Measurements from ENCODE around the gene PAX7.

DNA sequence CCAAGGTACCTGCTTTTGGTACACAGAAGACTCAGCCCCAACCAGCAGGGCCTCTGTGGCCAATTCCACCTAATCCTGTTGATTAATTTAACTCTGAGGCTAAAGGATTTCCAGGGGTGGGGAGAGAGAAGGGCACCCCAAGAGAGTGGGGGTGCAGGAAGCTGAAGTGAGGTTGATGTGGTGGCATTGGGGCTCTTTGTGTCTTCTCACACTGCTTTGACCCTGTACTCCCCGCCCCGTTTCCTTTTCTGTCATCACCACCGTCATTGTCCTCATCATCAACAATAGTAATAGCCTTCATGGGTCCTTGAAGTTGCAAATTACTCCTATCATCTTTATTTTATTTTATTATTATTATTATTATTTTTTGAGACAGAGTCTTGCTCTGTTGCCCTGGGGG lies 55.9 kb downstream of the PAX7 start:
- TF ChIP-seq, protein P1, sequence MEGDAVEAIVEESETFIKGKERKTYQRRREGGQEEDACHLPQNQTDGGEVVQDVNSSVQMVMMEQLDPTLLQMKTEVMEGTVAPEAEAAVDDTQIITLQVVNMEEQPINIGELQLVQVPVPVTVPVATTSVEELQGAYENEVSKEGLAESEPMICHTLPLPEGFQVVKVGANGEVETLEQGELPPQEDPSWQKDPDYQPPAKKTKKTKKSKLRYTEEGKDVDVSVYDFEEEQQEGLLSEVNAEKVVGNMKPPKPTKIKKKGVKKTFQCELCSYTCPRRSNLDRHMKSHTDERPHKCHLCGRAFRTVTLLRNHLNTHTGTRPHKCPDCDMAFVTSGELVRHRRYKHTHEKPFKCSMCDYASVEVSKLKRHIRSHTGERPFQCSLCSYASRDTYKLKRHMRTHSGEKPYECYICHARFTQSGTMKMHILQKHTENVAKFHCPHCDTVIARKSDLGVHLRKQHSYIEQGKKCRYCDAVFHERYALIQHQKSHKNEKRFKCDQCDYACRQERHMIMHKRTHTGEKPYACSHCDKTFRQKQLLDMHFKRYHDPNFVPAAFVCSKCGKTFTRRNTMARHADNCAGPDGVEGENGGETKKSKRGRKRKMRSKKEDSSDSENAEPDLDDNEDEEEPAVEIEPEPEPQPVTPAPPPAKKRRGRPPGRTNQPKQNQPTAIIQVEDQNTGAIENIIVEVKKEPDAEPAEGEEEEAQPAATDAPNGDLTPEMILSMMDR (IDR thresholded peaks at IDR 0.05): no peak
- TF ChIP-seq NR1H2 (CRISPR knock-in tag; IDR thresholded peaks at IDR 0.05) (no peak), TCF7 (CRISPR knock-in tag; IDR thresholded peaks at IDR 0.05; ENCODE audit: low read depth) (no peak)
